ENCODE results near the gene TMEM52.

TMEM52 gene

GRCh38 chr1:1906185-1907097, 12.6 kb downstream of the TMEM52 start:
- no peak overlapping the region for H3K4me3 ChIP-seq (ENCODE audit: severe bottlenecking)
- H3K27ac ChIP-seq (ENCODE audit: poor library complexity, severe bottlenecking): peak overlapping the region; percentile 42
- peak; percentile 79 for DNase-seq (ENCODE audit: low spot score)
- no peaks in the 10 kb centered on the region for H3K27me3 ChIP-seq (ENCODE audit: insufficient read depth, poor library complexity, severe bottlenecking)
- TF ChIP-seq, protein P1, sequence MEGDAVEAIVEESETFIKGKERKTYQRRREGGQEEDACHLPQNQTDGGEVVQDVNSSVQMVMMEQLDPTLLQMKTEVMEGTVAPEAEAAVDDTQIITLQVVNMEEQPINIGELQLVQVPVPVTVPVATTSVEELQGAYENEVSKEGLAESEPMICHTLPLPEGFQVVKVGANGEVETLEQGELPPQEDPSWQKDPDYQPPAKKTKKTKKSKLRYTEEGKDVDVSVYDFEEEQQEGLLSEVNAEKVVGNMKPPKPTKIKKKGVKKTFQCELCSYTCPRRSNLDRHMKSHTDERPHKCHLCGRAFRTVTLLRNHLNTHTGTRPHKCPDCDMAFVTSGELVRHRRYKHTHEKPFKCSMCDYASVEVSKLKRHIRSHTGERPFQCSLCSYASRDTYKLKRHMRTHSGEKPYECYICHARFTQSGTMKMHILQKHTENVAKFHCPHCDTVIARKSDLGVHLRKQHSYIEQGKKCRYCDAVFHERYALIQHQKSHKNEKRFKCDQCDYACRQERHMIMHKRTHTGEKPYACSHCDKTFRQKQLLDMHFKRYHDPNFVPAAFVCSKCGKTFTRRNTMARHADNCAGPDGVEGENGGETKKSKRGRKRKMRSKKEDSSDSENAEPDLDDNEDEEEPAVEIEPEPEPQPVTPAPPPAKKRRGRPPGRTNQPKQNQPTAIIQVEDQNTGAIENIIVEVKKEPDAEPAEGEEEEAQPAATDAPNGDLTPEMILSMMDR (IDR thresholded peaks at IDR 0.05; ENCODE audit: poor library complexity, severe bottlenecking): peak; percentile 92
- peak; percentile 65 for ATAC-seq (ENCODE audit: low read depth)
- no peaks in the 10 kb centered on the region for H3K36me3 ChIP-seq (ENCODE audit: low read depth)
- no peaks in the 10 kb centered on the region for H3K9me3 ChIP-seq (ENCODE audit: severe bottlenecking)
- H3K4me1 ChIP-seq (ENCODE audit: insufficient read depth, poor library complexity, severe bottlenecking): peaks cover 19% of the 10 kb centered on the region

- TF ChIP-seq, protein P1 (IDR thresholded peaks at IDR 0.05; ENCODE audit: poor library complexity, severe bottlenecking): no peak
- H3K4me3 ChIP-seq (ENCODE audit: severe bottlenecking): no peak overlapping the region
- H3K27ac ChIP-seq (ENCODE audit: poor library complexity, severe bottlenecking): no peak overlapping the region
- DNase-seq (ENCODE audit: low spot score) (no peak), ATAC-seq (ENCODE audit: low read depth) (no peak)
- H3K36me3 ChIP-seq (ENCODE audit: low read depth): no peaks in the 10 kb centered on the region
- H3K27me3 ChIP-seq (ENCODE audit: insufficient read depth, poor library complexity, severe bottlenecking): no peaks in the 10 kb centered on the region
- H3K9me3 ChIP-seq (ENCODE audit: severe bottlenecking): no peaks in the 10 kb centered on the region
- peaks cover 19% of the 10 kb centered on the region for H3K4me1 ChIP-seq (ENCODE audit: insufficient read depth, poor library complexity, severe bottlenecking)
These were observed 15.9 kb downstream of the TMEM52 start for GRCh38 chr1:1903224-1903623.

- H3K4me1 ChIP-seq (ENCODE audit: insufficient read depth, poor library complexity, severe bottlenecking): peaks cover 4% of the 10 kb centered on the region
- H3K36me3 ChIP-seq (ENCODE audit: low read depth): no peaks in the 10 kb centered on the region
- no peak for ATAC-seq (ENCODE audit: low read depth)
- DNase-seq (ENCODE audit: low spot score): no peak
- no peak overlapping the region for H3K4me3 ChIP-seq (ENCODE audit: severe bottlenecking)
- H3K27ac ChIP-seq (ENCODE audit: poor library complexity, severe bottlenecking): no peak overlapping the region
- TF ChIP-seq, protein P1 (IDR thresholded peaks at IDR 0.05; ENCODE audit: poor library complexity, severe bottlenecking): no peak
- H3K27me3 ChIP-seq (ENCODE audit: insufficient read depth, poor library complexity, severe bottlenecking): no peaks in the 10 kb centered on the region
- H3K9me3 ChIP-seq (ENCODE audit: severe bottlenecking): no peaks in the 10 kb centered on the region
These were observed 17.3 kb downstream of the TMEM52 start for GRCh38 chr1:1901641-1902294.

- no peak for DNase-seq (ENCODE audit: low spot score)
- H3K27ac ChIP-seq (ENCODE audit: poor library complexity, severe bottlenecking): no peak overlapping the region
- TF ChIP-seq, protein P1 (IDR thresholded peaks at IDR 0.05; ENCODE audit: poor library complexity, severe bottlenecking): no peak
These were observed 18.0 kb downstream of the TMEM52 start for GRCh38 chr1:1900883-1901640.

More at GRCh38 chr1:1900883-1901640, 18.0 kb downstream of the TMEM52 start:
- Histone ChIP-seq H3K9me3 (ENCODE audit: severe bottlenecking) (no peaks in the 10 kb centered on the region), H3K4me3 (ENCODE audit: severe bottlenecking) (no peak overlapping the region), H3K27me3 (ENCODE audit: insufficient read depth, poor library complexity, severe bottlenecking) (no peaks in the 10 kb centered on the region), H3K4me1 (ENCODE audit: insufficient read depth, poor library complexity, severe bottlenecking) (no peaks in the 10 kb centered on the region), H3K36me3 (ENCODE audit: low read depth) (no peaks in the 10 kb centered on the region)
- no peak; the same call in 2 of the 3 replicates for ATAC-seq (ENCODE audit: low read depth)
